HFF-Myc (cell line): ENCODE data around the gene GSTP1.

Experiments
- DNase-seq: peaks from one replicate; pipeline ENCODE4 v3.0.0-alpha.2; 2011; ENCODE audit warnings: low read depth; ENCODE audit errors: extremely low read depth
- H3K4me3 ChIP-seq: replicated peaks from 2 replicates; pipeline ENCODE4 v1.5.1; 2011; ENCODE audit warnings: low read depth, mild to moderate bottlenecking, control low read depth, low read length
- TF ChIP-seq, protein P1 (sequence below): IDR thresholded peaks from 2 replicates; pipeline ENCODE4 v1.5.1; 2012; ENCODE audit warnings: mild to moderate bottlenecking, low read depth, low read length, control low read depth; ENCODE audit errors: missing control alignments

Gene GSTP1

DNA sequence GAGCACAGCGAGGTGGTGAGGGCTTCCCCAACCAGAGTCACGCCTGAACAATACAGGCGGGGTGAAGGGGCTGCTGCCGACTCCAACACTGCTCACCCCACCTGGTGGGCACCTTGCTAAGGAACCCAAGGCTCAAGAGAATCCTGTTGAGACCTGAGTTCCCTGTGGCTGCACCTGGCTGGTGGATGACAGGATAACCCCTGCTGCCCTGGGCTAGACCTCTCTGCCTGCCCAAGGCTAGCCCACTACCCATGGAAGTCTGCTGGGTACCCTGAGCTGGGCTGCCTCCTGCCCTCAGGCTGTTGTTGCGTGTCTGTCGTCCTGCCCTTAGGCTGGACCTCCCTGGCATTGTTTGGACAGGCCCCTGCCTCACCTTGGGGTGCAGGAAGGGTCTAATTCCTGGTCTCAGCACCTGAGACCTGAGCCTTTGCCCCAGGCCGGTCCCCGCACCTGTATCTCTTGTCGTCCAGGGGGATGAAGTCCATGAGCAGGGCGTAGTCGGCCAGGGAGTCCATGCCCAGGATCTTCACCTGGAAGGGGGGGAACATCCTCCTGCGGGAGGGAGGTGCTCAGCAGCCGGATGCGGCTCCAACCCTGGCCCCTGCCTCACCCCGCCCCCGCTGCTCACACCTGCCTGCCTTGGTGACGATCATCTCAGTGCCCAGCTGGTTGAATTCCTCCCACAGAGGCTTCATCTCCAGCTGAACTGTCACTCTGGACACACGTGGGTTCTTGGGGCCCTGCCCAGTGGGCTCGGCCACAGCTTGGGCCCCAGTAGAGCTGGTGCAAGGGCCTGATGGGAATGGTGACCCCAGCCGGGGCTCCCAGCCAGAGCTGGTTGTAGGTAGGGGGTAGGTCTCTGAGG lies 51.0 kb downstream of the GSTP1 start:
- TF ChIP-seq, protein P1, sequence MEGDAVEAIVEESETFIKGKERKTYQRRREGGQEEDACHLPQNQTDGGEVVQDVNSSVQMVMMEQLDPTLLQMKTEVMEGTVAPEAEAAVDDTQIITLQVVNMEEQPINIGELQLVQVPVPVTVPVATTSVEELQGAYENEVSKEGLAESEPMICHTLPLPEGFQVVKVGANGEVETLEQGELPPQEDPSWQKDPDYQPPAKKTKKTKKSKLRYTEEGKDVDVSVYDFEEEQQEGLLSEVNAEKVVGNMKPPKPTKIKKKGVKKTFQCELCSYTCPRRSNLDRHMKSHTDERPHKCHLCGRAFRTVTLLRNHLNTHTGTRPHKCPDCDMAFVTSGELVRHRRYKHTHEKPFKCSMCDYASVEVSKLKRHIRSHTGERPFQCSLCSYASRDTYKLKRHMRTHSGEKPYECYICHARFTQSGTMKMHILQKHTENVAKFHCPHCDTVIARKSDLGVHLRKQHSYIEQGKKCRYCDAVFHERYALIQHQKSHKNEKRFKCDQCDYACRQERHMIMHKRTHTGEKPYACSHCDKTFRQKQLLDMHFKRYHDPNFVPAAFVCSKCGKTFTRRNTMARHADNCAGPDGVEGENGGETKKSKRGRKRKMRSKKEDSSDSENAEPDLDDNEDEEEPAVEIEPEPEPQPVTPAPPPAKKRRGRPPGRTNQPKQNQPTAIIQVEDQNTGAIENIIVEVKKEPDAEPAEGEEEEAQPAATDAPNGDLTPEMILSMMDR: no peak
- no peak for DNase-seq
- no peak overlapping the region for H3K4me3 ChIP-seq

DNA sequence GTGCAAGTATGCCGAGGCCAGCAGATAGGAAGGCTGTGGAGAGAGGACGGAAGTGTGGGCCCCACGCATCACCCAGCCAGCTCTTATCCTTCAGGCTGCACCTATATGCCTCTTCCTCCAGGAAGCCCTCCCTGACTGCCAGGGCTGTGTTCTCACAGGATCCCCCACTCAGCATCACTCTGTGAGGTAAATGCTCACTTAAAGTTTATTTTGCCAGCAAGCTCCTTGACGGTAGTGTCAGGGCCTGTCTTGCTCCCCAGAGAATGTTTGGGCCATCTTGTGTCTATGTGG lies 51.6 kb downstream of the GSTP1 start:
- no peak for DNase-seq
- H3K4me3 ChIP-seq: no peak overlapping the region
- TF ChIP-seq, protein P1: no peak
